ENCODE data around the gene WNT7B. TPM values are rescaled to one million over a fixed set of nuclear protein-coding genes. Genes with fewer than 3 reads are reported as not detected.

The WNT7B gene
- total RNA-seq, 2 donors from 2014 or later: not detected

DNA sequence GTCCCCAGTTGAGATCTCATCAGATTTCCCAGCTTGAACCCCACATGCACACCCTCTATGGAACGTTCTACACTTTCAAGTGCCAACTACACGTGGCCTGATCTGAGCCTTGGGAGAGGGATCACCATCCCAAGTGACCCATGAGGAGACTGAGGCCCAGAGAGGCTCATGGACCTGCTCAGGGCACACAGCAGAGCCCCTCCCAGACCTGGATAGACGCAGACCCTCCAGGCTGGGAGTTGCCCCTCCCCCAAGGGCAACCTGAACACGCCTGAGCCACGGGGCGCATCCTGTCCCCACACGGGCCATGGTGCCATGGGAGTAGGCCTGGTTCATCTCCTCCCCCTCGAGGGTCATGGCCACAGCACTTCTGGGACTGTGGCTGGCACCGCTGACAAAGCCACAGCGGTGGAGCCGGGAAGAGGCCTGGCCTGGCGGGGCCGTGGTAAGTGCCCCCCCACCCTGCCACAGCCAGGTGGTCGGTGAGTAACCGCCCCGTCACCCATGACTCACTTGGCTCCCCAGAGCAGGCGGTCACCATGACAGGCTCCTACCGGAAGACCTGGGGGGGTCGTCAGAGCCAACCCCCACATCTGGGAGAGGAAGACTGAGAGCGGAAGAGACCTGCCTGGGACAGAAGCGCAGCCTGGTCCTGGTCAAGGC is 8.1 kb downstream of the WNT7B start:
- H3K27ac Mint-ChIP-seq: no peak overlapping the region

DNA sequence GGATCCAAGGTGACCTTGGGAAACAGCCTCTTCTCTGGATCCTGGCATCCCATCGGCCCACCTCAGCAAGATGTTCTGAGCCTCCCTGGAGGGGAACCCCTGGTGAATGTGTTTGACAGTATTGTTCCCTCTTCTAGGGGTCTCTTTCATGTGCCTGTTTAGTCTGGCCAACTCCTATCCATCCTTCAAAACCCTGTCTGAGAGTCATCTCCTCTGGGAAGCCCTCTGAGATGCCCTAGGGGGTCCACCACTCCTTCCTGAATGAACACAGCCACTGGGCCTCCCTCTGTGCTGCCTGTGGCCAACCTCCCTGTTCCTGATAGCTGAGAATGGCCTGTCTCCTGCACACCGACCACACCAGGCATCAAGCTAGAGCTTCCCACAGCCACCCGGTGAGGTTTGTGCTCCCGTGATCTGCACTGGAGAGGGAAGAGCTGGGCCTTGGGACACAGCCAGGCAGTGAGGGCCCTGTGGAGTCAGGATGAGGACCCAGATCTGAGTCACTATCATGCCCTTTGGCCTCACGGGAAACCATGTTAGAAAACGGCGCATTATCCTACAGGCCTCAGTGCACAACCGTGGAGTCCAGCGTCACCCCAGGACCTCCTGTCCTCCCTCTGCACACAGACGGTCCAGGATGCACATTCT is 8.8 kb downstream of the WNT7B start:
- no peak overlapping the region for H3K27ac Mint-ChIP-seq
- no peak for ATAC-seq

More for the DNA sequence above, 8.1 kb downstream of the WNT7B start:
- Mint-ChIP-seq H3K36me3 (ENCODE audit: low read depth) (peaks cover 2% of the 10 kb centered on the region), H3K27me3 (peaks cover 58% of the 10 kb centered on the region), H3K4me1 (peaks cover 2% of the 10 kb centered on the region), H3K4me3 (no peak overlapping the region)
- no peak for DNase-seq
- ATAC-seq: no peak
- no peaks in the 10 kb centered on the region for H3K9me3 ChIP-seq (ENCODE audit: control insufficient read depth, low read length, poor library complexity, severe bottlenecking)

GRCh38 chr22:45966895-45967365 is 10.0 kb downstream of the WNT7B start:
- Mint-ChIP-seq H3K4me3 (no peak overlapping the region), H3K36me3 (ENCODE audit: low read depth) (peaks cover 2% of the 10 kb centered on the region), H3K27ac (no peak overlapping the region), H3K27me3 (peaks cover 43% of the 10 kb centered on the region), H3K4me1 (peaks cover 2% of the 10 kb centered on the region)
- DNase-seq (no peak), ATAC-seq (no peak)
- H3K9me3 ChIP-seq (ENCODE audit: control insufficient read depth, low read length, poor library complexity, severe bottlenecking): no peaks in the 10 kb centered on the region

More for the DNA sequence above, 8.8 kb downstream of the WNT7B start:
- Mint-ChIP-seq H3K4me1 (peaks cover 2% of the 10 kb centered on the region), H3K36me3 (ENCODE audit: low read depth) (peaks cover 2% of the 10 kb centered on the region), H3K4me3 (no peak overlapping the region), H3K27me3 (peaks cover 51% of the 10 kb centered on the region)
- no peak for DNase-seq
- H3K9me3 ChIP-seq (ENCODE audit: control insufficient read depth, low read length, poor library complexity, severe bottlenecking): no peaks in the 10 kb centered on the region

- H3K4me1 Mint-ChIP-seq: peaks cover 2% of the 10 kb centered on the region
- H3K4me3 Mint-ChIP-seq: no peak overlapping the region
- H3K27me3 Mint-ChIP-seq: peaks cover 43% of the 10 kb centered on the region
- H3K27ac Mint-ChIP-seq: no peak overlapping the region
- ATAC-seq (no peak), DNase-seq (no peak)
- peaks cover 2% of the 10 kb centered on the region for H3K36me3 Mint-ChIP-seq (ENCODE audit: low read depth)
- no peaks in the 10 kb centered on the region for H3K9me3 ChIP-seq (ENCODE audit: control insufficient read depth, low read length, poor library complexity, severe bottlenecking)
These were observed 10.6 kb downstream of the WNT7B start for GRCh38 chr22:45966320-45966894.

GRCh38 chr22:45965563-45965962 is 11.4 kb downstream of the WNT7B start:
- H3K27ac Mint-ChIP-seq: no peak overlapping the region
- no peaks in the 10 kb centered on the region for H3K4me1 Mint-ChIP-seq
- H3K36me3 Mint-ChIP-seq (ENCODE audit: low read depth): peaks cover 2% of the 10 kb centered on the region
- H3K9me3 ChIP-seq (ENCODE audit: control insufficient read depth, low read length, poor library complexity, severe bottlenecking): no peaks in the 10 kb centered on the region
- no peak for DNase-seq
- H3K27me3 Mint-ChIP-seq: peaks cover 37% of the 10 kb centered on the region
- no peak overlapping the region for H3K4me3 Mint-ChIP-seq
- ATAC-seq: no peak

- H3K27me3 Mint-ChIP-seq: peaks cover 35% of the 10 kb centered on the region
- no peak overlapping the region for H3K4me3 Mint-ChIP-seq
- ATAC-seq: no peak
- H3K36me3 Mint-ChIP-seq (ENCODE audit: low read depth): peaks cover 2% of the 10 kb centered on the region
- DNase-seq: no peak
- H3K27ac Mint-ChIP-seq: no peak overlapping the region
- no peaks in the 10 kb centered on the region for H3K4me1 Mint-ChIP-seq
- H3K9me3 ChIP-seq (ENCODE audit: control insufficient read depth, low read length, poor library complexity, severe bottlenecking): no peaks in the 10 kb centered on the region
These were observed 11.9 kb downstream of the WNT7B start for GRCh38 chr22:45964926-45965527.

DNA sequence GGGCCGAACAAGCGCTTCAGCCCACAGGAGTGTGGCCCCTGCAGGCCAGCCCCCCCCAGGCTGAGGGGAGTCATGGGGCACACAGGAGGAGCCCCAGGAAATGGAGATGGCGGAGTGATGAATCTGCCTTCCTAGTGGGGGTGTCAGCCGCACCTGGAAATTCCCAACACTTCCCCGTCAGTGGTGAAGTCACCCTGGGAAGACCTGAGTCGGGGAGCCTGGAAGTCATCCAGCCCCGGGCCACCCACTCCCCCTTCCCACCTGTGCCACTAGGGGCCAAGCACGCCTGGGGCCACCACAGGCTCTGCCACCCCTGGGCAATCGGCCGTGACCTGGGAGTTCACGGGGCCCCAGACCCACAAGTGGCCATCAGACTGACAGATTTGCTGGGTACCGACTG is 12.6 kb downstream of the WNT7B start:
- Mint-ChIP-seq H3K4me1 (no peaks in the 10 kb centered on the region), H3K27me3 (peaks cover 28% of the 10 kb centered on the region), H3K36me3 (ENCODE audit: low read depth) (peaks cover 2% of the 10 kb centered on the region), H3K4me3 (no peak overlapping the region), H3K27ac (no peak overlapping the region)
- DNase-seq (no peak), ATAC-seq (no peak)
- H3K9me3 ChIP-seq (ENCODE audit: control insufficient read depth, low read length, poor library complexity, severe bottlenecking): no peaks in the 10 kb centered on the region

- no peak overlapping the region for H3K4me3 Mint-ChIP-seq
- DNase-seq: no peak
- ATAC-seq: no peak
- H3K27me3 Mint-ChIP-seq: peaks cover 23% of the 10 kb centered on the region
- H3K27ac Mint-ChIP-seq: no peak overlapping the region
- H3K4me1 Mint-ChIP-seq: no peaks in the 10 kb centered on the region
- peaks cover 2% of the 10 kb centered on the region for H3K36me3 Mint-ChIP-seq (ENCODE audit: low read depth)
- no peaks in the 10 kb centered on the region for H3K9me3 ChIP-seq (ENCODE audit: control insufficient read depth, low read length, poor library complexity, severe bottlenecking)
These were observed 13.1 kb downstream of the WNT7B start for GRCh38 chr22:45963821-45964220.

- no peaks in the 10 kb centered on the region for H3K9me3 ChIP-seq (ENCODE audit: control insufficient read depth, low read length, poor library complexity, severe bottlenecking)
- no peak for DNase-seq
- H3K36me3 Mint-ChIP-seq (ENCODE audit: low read depth): no peaks in the 10 kb centered on the region
- H3K4me1 Mint-ChIP-seq: no peaks in the 10 kb centered on the region
- H3K27ac Mint-ChIP-seq: no peak overlapping the region
- no peak for ATAC-seq
- no peak overlapping the region for H3K4me3 Mint-ChIP-seq
- peaks cover 19% of the 10 kb centered on the region for H3K27me3 Mint-ChIP-seq
These were observed 14.1 kb downstream of the WNT7B start for GRCh38 chr22:45962756-45963324.

GRCh38 chr22:45962434-45962718 is 14.6 kb downstream of the WNT7B start:
- Mint-ChIP-seq H3K36me3 (ENCODE audit: low read depth) (no peaks in the 10 kb centered on the region), H3K27ac (no peak overlapping the region), H3K27me3 (peaks cover 22% of the 10 kb centered on the region), H3K4me3 (no peak overlapping the region), H3K4me1 (no peaks in the 10 kb centered on the region)
- no peaks in the 10 kb centered on the region for H3K9me3 ChIP-seq (ENCODE audit: control insufficient read depth, low read length, poor library complexity, severe bottlenecking)
- ATAC-seq (no peak), DNase-seq (no peak)

DNA sequence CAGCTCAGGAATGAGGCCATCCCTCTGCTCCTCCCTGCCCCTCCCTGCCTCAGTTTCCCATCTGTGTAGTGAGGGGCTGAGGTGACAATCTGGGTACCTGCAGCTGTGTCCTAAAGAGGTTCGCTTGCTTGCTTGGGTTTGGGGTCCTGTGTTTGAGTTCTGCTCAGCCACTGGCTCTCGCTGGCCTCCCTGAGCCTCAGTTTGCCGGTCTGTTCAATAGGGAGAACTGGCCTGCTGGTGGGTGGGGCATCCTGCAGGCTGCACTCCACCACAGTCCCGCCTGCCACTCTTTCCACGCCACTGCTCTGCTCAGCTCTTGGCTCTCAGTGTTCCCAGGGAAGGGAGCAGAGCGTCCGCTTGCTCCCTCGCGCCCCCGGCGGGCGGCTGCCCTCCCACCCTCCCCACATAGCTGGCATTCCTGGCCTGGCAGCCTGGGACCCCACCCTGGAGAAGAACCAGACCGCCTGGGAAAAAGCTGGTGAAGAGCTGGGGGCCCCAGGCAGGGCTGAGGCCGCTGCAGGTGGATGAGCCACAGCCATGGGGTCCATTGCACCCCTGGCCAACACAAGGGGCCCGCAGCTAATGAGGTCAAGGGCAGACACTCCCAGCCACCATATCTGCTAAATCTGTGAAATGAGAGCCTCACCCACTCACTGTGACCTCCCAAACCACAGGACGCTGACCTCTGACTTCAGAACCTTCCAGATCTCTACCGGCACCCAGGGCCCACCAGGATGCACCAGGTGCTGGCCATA is 15.1 kb downstream of the WNT7B start:
- peaks cover 22% of the 10 kb centered on the region for H3K27me3 Mint-ChIP-seq
- H3K9me3 ChIP-seq (ENCODE audit: control insufficient read depth, low read length, poor library complexity, severe bottlenecking): no peaks in the 10 kb centered on the region
- H3K4me1 Mint-ChIP-seq: no peaks in the 10 kb centered on the region
- no peak overlapping the region for H3K27ac Mint-ChIP-seq
- no peak overlapping the region for H3K4me3 Mint-ChIP-seq
- DNase-seq (no peak), ATAC-seq (no peak)
- no peaks in the 10 kb centered on the region for H3K36me3 Mint-ChIP-seq (ENCODE audit: low read depth)

GRCh38 chr22:45960477-45961386 is 16.2 kb downstream of the WNT7B start:
- DNase-seq (no peak), ATAC-seq (no peak)
- no peaks in the 10 kb centered on the region for H3K9me3 ChIP-seq (ENCODE audit: control insufficient read depth, low read length, poor library complexity, severe bottlenecking)
- H3K4me1 Mint-ChIP-seq: no peaks in the 10 kb centered on the region
- peaks cover 27% of the 10 kb centered on the region for H3K27me3 Mint-ChIP-seq
- H3K4me3 Mint-ChIP-seq: no peak overlapping the region
- no peak overlapping the region for H3K27ac Mint-ChIP-seq
- no peaks in the 10 kb centered on the region for H3K36me3 Mint-ChIP-seq (ENCODE audit: low read depth)

Measured in T-helper 17 cell (primary cell).